Right renal pelvis (tissue), 4 donors: ENCODE results near the gene SAMD14. TPM values are rescaled to one million over a fixed set of nuclear protein-coding genes. Genes with fewer than 3 reads are reported as not detected.

Source experiments
- DNase-seq, 4 donors: peaks; one replicate each; pipeline ENCODE4 v3.0.0-alpha.2; 2013; ENCODE audit warnings: low read depth in 4 of 4, low spot score in 3 of 4, missing footprints in 1 of 4
- polyA plus RNA-seq, 4 donors: library from polyadenylated mRNA; unstranded; fragments of 120-200 nt; gene quantifications; one replicate each; pipeline ENCODE4 v1.2.1, GENCODE V29; 2013; ENCODE audit not compliant: insufficient read length in 4 of 4

The SAMD14 gene
- polyA plus RNA-seq, 4 donors = 12.9 to 20.9 (median 14.6) TPM

DNA sequence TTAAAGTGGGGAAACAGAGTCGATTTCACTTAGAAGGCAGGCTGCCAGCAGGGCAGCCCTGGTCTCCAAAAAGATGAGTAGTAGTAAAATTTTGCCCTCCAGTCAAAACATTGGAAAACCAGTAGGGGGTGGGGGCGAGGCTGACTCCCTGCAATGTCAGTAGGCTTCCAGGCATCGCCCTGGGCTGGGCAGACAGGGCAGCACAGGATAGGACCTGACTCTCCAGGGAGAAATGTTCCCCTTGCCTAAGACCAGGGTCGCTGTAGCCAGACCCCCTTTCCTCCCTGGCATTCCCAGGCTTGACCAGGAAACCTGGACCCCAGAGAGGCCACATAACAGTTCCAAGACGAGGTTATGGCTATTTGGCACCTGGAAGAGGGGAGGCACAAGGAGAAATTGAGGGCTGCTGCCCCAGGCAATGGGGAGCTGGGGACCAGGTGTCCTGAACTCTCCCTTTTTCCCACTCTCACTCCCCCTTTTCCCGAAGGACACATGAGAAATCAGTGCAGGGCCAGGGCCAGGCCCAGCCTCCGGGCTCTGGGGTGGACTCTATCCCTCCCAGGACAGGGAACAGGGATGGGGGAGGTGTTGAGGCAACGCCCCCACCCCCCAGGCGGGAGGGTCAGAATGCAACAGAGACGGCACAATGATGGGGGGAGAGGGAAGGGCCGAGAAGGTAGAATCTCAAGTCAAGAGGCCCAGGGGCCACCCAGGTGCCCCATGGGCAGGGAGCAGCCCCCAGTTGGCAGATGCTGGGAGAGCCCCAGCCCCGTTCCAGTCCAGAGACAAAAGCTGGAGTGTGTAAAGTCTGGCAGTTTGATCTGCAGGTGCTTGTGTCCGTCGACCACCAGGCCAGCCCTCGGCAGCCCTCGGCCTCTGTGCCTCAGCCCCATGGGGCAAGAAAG is 4.5 kb upstream of the SAMD14 start:
- DNase-seq = no peak

DNA sequence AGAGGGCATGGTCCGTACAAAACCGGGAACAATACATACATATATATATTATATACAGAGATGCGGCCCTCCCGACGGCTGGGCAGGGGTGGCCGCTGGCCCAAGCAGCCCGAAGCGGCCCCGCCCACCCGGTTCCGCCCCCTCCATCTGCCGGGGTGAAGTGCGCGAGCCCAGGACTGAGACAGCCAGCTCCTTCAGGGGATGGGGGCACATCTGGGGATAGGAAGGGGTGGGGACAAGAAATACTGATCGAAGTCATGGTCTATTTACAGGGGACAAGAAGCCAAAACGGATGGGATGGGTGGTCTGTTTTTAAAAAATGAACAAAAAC is 3.8 kb upstream of the SAMD14 start:
- no peak for DNase-seq

DNA sequence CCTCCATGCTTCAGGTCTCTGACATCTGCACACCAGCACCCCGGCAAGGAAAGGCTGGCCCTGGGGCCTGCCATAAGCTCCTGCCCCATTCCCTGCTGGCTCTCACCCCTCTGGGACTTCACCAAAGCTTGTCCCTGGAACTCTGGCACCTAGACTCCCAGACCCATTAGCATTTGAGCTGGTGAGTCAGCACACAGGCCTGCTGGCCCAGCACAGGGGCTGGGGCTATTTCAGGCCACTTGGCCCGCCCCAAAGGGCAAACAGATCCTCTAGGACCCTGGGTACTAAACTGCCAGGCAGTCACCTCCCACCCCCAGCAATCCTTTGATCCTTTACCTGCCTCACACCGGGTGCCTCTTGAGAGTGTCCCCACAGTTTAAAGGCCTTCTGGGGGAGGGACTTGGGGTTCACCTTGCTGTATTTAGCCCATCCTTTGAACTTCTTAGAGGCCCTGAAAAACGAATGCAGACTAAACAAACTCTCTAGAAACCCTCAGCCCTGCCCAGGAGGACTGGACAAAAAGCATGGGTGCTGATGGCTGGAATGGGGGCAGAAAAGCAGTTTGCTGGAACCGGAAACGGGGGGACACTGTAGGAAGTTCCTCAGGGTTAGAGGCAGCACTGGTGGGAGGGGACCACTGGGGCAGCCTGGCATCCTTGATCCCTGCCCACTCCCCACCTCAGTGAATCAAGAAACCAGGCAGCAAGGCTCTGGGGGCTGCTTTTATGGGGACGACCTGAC is 3.2 kb upstream of the SAMD14 start:
- no peak for DNase-seq

DNA sequence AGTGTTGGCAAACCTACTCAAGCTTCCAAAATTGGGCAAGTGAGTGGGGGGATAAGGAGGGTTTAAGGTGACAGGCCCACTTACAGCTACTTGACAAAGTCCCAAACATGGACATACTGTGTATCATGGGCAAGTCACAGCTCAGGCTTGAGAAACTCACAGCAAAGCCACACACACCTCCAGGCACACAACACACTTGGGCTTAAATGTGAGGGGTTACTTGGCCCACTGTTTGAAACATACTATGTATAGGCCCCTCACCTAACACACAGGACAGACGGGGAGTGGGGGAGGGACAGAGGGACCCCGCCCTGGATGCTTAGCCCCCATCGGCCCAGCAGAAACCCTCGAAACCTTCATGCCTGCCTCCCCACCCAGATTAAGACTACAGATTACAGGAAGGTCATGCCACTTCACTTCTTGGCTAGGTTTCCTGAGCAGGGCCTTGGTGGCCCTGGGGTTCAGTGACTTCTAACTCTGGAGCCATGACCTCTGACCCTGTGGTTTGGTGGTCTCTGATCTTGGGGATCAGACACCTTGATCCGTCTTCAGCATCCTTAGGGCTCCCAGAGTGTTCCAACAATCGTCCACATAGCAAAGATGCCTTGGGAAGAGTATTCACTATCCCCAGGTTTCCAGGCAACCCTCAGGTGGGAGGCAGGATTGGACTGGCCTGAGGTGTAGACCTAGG is 2.3 kb upstream of the SAMD14 start:
- no peak for DNase-seq

DNA sequence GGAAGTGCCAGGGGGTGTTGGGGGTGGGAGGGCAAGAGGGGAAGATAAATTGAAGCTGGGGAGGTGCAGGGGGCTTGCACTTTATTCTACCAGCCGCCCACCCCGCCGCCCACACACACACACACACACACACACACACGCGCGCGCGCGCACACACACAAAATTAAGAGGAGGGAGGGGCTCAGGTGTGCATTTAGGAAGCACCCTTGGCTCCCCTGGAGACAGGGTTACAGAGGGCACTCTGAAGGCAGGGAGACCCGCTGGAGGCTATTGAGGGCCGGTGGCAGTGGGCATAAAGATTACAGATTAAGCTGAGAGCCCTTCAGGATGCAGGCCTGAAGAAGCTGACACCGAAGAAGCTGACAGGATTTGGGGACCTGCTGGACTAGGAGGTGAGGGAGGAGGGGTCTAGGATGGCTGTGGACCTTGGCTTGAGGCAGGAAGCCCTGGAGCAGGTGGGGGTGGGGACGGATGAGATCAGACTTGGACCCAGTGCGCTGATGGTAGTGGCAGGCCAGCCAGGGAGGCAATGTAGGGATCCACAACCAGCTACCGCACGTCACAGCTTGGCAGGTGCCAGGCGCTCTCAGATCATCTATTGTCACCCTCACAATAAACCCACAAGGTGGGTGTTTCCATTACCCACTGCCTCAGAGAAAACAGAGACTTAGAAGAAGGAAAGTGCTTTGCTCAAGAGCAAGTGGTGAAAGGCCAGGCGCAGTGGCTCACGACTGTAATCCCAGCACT is 772 bp upstream of the SAMD14 start:
- no peak for DNase-seq

DNA sequence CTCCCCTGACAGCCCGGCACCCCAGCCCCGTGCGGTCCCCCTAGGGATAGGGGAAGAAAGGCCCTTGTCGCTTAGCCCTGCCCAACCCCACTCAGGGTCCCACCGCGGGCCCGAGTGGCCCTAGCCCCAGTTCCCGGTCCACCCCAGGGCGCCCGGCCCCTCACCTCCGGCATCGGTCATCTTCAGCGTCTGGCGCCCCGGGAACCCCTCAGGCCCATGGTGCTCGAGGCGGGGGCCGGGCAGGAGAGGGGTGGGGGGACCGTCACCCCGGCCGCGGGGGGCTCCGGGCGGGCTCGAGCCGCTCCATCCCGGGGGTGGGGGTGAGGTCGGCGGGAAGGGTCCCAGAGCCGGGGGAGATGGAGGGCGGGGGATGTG is 620 bp downstream of the SAMD14 start:
- DNase-seq = no peak

DNA sequence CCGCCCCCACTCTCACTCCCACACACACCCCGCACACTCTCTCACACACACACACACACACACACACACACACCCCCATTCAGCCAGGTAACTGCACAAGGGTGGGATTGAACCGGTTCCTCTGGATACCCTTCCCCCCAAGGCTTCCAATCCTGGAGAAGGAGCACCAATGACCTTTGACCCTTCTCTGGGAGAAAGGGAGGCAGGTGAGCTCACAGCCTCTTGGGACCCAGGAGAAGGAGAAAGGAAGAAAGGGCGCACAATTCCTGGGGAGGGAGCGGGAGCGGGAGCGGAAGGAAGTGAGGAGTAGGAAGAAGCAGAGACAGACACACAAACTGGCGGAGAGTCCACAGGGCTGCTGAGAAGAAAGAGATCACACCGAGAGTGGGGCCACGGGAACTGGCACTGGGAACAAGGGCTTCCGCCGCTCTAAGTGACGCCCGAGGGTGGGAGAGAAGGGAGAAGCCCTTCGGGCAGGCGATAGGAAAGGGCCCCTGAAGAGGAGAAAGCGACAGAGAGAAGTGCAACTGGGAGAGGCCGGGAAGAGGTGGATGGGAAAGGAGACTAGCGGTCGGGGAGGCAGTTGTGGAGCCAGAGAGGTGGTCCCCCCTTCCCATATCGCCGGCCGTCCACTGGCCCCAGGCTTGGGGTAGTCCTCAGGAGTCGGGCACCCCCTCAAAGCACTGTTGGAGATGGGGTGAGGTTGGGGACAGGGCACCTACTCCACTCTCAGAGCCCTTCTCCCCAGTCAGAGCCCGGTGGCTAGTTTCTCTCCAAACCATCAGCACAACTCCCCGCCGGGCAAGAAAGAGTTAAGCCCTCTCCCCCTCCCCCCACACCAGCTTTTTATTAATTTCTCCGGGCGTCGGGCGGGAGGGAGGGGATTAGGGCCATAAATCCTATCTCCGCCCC is 1.3 kb downstream of the SAMD14 start:
- DNase-seq = no peak

DNA sequence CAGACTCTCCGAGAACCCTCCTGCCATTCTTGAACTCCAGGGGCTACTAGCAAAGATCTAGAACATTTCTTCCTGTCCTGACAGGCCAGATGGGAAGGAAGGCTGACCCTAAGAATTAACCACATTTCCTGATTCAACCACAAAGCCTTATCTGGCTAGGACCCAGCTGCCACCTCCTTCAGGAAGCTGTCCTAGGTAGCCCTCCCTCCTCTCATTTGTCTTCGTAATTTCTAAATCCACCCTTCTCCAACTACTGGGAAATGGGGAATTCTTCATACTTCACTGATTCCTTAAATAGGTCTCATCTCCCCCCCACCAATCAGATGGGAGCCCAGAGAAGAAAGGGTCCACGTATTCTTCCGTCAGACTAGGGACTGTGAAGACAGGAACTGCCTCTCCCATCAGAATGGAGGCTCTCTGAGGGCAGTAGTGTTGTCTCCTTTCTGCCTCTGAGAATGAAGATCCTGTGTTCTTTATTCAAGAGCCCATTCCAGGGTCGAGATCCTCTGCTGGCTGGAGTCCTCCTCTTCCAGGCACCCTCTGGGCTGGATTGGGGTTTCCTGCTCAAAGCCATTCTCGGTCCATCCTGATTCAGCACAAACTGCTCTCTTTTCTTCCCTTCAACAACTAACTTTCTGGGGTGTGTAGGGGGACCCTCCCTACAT is 2.1 kb downstream of the SAMD14 start:
- no peak for DNase-seq

DNA sequence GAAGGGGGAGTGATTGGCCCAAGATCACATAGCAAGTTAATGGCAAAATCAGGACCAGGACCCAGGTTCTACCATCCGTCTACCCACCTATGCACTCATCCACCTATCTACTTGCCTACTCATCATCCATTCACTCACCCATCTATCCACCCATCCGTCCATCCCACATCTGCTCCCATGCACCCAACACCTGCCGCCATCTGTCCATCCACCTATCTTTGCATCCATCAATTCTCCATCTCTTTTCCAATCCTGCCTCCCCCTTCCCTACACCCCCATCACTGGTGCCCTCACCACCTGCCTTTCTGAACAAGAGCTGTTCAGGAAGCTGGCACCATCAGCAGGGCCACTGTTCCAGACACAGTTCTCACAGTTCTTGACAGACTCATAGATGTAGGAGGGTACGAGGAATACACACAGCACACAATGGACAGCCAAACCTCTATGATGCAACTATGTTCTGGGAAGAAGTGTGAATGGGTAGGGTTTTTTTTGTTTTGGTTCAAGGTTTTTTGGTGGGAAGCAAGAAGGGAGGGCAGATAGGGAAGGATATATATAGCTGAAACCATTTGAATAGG is 4.5 kb downstream of the SAMD14 start:
- DNase-seq = no peak

DNA sequence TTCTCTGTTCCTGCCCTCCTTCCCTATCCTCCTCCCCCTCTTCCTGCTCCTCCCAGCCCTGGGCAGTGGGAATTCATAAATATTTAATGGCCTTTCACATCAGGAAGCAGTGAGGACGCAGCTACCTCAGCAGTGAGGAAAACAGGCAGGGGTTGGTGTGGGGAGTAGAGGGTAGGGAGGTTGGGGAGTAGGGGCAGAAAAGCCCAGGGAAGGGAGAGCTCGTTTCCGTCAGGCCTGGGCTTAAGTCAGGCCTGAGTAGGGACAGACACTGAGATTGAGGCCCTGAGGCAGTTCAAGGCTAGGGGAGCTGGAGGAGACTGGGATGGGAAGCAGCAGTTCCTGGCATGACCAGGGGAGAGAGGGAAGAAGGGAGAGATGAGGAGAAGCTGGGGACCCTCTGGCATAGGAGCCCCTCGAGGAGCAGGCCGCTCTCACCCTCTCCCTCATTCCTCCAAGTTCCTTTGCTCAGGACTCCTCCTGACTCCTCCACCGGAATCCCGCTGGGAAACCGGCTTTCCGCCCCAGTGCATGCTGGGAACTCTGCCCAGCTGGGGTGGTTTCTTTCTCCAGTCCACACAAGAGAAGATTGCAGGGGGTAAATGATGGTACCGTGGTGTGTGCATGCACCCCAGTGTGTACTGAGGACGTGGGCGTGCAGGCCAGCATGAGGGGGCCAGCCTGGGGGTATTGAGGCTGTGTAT is 6.2 kb downstream of the SAMD14 start:
- DNase-seq = no peak

DNA sequence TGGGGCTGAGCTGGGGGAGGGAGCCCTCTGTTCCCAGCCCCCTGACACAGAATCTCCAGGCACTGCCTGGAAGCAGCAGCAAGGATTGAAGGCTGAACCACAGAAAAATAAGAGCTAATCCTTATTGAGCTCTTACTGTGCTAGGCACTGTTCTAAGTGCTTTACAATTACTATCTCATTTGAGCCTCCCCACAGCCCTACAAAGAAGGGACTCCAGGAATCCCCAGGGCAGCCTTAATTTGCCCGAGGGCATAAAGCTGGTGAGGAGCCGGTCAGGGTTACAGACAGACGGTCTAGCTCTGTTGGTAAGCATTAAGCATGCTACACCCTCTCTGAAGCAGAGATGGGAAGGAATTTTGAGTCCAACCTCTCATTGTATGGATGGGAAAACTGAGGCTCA is 7.0 kb downstream of the SAMD14 start:
- no peak for DNase-seq

DNA sequence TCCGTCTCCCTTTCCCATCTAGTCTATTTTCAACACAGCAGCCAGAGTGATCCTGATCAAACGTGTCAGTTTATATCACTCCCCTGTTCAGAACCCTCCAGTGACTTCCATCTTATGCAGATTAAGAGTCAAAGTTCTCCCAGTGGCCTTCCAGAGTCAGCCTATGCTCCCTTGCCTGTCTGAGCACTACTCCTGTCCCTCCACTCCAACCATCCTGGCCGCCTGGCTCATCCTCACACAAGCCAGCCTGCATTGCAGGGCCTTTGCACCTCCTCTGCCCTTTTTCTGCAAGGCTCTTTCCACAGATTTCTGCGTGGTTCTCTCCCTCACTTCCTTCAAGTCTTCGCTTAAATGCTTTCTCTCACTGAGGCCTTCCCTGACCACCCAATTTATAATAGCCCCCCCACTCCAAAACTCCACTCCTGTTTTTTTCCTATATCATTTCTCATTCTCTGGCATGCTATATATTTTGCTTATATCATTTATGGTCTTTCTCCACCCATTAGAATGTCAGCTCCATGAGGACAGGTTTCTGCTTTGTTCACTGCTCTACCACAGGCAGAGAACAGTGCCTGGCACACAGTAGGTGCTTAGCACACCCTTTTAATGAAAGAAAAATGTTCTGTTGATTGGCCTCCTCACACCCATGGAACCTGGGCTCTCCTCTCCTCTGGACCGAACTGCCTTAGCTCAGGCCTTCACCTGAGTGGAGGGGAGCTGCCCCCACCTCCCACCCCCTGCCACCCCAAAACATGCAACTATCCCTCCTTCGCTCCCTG is 9.3 kb downstream of the SAMD14 start:
- no peak for DNase-seq

DNA sequence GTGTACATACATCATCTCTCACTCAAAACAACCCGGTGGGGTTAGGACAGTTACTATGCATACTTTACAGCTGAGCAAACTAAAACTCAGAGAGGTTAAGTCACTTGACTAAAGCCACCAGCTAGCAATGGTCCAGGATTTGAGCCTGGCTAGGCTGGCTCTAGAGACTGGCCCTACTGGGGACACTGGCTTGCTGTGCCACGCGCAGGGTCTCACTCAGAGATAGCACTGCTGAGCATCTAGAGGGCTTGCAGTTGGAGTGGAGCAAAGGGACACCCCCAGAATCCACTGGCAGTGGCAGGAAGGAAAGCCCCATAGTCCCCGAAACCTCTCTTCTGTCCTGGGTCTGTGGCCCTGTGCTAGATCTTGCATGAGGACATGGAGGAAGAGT is 11.1 kb downstream of the SAMD14 start:
- no peak for DNase-seq

DNA sequence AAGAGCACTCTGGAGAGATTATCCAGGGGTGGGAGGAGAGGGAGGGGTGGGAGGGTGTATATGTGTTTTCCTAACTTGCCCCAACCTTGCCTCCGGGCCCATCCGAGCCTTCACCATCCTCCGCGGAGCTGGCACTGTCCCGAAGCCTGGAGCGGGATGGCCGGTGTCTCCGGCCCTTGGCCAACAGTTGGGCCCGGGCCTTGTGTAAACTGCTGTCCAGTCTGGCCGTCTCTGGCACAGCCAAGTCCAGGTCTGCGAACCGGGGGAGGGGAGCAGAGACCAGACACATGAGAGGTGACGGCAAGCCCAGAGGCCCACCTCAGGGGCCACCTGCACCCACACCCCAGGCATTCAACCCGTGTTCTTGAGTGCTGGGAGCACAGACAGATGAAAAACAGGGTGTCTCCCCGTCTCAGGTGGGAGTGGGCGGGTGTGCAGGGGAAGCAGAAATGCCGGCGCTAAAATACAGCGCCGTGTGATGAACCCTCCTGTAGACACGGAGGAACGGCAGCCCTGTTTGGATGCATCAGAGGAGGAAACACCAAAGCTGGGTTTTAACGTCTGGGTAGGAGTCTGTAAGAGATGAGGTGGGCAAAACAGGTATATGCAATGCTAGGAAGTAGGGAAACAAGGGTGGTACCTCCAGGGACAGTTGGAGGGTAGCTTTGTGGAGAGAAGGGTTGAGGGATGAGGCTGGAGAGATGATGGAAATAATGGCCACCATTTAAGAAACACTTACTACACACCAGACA is 11.7 kb downstream of the SAMD14 start:
- no peak for DNase-seq

DNA sequence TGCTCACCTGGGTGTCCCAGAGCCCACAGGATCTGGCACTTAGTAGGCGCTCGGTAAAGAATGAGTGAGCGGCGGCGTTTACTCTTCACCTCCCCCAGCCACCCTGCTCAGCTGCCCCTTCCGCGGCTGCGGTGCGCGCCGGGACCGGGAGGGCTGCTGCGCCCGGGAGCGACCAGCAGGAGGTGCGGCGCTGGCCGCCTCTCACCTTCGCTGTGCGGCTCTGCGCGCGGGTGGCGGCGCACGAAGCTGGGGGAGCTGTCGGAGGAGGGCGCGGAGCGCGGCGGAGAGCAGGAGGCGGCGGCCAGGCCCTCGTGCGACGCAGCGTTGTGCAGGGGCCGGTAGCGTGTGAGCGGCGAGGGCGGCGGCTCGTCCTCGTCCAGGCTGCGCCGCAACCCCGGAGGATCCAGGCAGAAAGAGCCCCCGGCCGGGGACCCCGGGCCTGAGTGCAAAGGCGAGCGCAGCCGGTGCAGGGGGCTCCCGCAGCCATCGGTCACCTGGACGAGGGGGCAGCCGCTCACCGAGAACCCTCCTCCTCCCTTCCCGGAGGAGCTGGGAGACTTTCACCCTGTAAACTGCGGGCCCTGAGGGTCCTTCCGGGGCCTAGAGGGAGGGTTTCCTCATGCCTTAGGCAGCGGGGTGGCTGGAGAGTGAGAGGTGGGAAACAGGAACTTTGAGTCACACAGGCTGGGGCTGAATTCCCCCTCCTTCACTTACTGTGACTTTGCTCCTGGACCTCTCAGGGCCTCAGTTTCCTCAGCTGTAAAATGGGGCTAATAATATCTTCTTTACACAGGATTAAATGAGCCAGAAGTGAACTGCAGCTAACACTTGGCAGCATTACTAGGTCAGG is 12.5 kb downstream of the SAMD14 start:
- DNase-seq = no peak

DNA sequence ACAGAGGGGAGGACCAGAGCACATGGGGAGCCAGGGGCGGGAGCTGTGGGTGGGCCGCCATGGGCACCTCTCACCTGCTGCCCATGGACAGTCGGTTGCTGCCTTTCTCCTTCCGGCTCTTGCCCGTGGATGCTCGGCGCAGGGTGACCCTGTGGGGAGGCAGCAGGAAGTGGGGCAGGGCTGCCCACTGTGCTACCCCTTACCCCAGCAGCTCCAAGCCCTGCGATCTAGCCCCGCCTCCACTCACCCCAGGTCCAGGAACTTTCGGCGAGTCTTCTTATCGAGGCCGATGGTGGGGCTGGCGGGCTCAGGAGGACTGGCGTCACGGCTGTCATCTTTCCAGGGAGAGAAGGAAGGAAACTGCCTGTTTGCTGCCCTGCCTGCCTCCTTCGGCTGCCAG is 14.2 kb downstream of the SAMD14 start:
- DNase-seq = no peak
